SU-DHL-6 (cell line): ENCODE results near the gene CDK14.

Source experiments
- EZH2phosphoT487 ChIP-seq: fragments of 200-600 bp; sonication (generic), shearing (Covaris generic); conservative IDR thresholded peaks from 2 replicates; pipeline ENCODE4 v1.6.1; 2018; ENCODE audit warnings: mild to moderate bottlenecking, antibody characterized with exemption, low read length, moderate library complexity, mixed read lengths
- TF ChIP-seq, protein P1 (sequence below): fragments of 200-600 bp; sonication (generic); IDR thresholded peaks from one replicate; pipeline ENCODE4 v1.5.1; 2017; ENCODE audit warnings: antibody characterized with exemption, mild to moderate bottlenecking, low read length, moderate library complexity; ENCODE audit not compliant: insufficient read depth, poor library complexity, severe bottlenecking

DNA sequence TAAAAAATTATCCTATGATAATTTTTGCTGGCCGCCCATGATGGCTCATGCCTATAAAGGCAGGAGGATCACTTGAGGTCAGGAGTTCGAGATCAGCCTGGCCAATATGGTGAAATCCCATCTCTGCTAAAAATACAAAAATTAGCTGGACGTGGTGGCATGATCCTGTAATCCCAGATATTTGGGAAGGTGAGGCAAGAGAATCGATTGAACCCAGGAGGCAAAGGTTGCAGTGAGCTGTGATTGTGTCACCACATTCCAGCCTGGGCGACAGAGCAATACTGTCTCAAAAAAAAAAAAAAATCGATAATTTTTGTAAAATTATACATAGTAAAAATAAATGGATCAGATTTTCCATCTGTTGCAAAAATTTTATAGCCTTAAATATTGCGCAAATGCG, 31.7 kb upstream of the CDK14 start:
- TF ChIP-seq, protein P1, sequence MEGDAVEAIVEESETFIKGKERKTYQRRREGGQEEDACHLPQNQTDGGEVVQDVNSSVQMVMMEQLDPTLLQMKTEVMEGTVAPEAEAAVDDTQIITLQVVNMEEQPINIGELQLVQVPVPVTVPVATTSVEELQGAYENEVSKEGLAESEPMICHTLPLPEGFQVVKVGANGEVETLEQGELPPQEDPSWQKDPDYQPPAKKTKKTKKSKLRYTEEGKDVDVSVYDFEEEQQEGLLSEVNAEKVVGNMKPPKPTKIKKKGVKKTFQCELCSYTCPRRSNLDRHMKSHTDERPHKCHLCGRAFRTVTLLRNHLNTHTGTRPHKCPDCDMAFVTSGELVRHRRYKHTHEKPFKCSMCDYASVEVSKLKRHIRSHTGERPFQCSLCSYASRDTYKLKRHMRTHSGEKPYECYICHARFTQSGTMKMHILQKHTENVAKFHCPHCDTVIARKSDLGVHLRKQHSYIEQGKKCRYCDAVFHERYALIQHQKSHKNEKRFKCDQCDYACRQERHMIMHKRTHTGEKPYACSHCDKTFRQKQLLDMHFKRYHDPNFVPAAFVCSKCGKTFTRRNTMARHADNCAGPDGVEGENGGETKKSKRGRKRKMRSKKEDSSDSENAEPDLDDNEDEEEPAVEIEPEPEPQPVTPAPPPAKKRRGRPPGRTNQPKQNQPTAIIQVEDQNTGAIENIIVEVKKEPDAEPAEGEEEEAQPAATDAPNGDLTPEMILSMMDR = no peak
- no peak for TF ChIP-seq EZH2phosphoT487
